Measurements from ENCODE around the gene SETBP1. TPM values are rescaled to one million over a fixed set of nuclear protein-coding genes. Genes with fewer than 3 reads are reported as not detected.

The SETBP1 gene
- total RNA-seq, 1 experiment from 2014 or later = 9.6 TPM

DNA sequence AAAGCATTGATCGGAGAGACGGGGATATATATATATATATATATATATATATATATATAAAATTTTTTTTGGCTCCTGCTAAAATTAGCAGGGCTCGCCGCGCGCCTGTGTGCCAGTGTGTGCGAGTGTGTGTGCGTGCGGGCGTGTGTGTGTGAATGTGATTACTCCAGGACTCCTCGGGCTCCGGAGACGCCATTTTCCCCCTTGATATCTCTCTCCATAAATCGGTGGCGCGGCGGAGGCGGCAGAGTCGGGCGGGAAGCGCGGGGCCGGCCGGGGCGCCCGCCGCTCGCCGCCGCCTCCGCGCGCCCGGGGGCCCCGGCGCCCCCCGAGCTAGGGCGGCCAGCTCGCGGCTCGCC is 795 bp upstream of the SETBP1 start:
- ChIA-PET POLR2A (no interaction called here), CTCF (interaction anchor here (0.6 to 1.4 kb wide), 4 partner anchors 13 to 744 kb away, joined by 3 to 7 read pairs (median 4); no protein-coding TSS in a partner anchor)
- peaks cover 9% of the 10 kb centered on the region for H3K4me1 Mint-ChIP-seq
- H3K27ac Mint-ChIP-seq = no peak overlapping the region
- TF ChIP-seq, protein P1, sequence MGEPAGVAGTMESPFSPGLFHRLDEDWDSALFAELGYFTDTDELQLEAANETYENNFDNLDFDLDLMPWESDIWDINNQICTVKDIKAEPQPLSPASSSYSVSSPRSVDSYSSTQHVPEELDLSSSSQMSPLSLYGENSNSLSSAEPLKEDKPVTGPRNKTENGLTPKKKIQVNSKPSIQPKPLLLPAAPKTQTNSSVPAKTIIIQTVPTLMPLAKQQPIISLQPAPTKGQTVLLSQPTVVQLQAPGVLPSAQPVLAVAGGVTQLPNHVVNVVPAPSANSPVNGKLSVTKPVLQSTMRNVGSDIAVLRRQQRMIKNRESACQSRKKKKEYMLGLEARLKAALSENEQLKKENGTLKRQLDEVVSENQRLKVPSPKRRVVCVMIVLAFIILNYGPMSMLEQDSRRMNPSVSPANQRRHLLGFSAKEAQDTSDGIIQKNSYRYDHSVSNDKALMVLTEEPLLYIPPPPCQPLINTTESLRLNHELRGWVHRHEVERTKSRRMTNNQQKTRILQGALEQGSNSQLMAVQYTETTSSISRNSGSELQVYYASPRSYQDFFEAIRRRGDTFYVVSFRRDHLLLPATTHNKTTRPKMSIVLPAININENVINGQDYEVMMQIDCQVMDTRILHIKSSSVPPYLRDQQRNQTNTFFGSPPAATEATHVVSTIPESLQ (CRISPR knock-in tag; IDR thresholded peaks at IDR 0.05) = no peak
- TF ChIP-seq, protein P2, sequence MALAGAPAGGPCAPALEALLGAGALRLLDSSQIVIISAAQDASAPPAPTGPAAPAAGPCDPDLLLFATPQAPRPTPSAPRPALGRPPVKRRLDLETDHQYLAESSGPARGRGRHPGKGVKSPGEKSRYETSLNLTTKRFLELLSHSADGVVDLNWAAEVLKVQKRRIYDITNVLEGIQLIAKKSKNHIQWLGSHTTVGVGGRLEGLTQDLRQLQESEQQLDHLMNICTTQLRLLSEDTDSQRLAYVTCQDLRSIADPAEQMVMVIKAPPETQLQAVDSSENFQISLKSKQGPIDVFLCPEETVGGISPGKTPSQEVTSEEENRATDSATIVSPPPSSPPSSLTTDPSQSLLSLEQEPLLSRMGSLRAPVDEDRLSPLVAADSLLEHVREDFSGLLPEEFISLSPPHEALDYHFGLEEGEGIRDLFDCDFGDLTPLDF (CRISPR knock-in tag; IDR thresholded peaks at IDR 0.05) = no peak
- TF ChIP-seq NFYB (CRISPR knock-in tag; conservative IDR thresholded peaks at IDR 0.05; ENCODE audit: low read depth) (no peak), TEAD1 (CRISPR knock-in tag; IDR thresholded peaks at IDR 0.05) (no peak)
- TF ChIP-seq, protein P3, sequence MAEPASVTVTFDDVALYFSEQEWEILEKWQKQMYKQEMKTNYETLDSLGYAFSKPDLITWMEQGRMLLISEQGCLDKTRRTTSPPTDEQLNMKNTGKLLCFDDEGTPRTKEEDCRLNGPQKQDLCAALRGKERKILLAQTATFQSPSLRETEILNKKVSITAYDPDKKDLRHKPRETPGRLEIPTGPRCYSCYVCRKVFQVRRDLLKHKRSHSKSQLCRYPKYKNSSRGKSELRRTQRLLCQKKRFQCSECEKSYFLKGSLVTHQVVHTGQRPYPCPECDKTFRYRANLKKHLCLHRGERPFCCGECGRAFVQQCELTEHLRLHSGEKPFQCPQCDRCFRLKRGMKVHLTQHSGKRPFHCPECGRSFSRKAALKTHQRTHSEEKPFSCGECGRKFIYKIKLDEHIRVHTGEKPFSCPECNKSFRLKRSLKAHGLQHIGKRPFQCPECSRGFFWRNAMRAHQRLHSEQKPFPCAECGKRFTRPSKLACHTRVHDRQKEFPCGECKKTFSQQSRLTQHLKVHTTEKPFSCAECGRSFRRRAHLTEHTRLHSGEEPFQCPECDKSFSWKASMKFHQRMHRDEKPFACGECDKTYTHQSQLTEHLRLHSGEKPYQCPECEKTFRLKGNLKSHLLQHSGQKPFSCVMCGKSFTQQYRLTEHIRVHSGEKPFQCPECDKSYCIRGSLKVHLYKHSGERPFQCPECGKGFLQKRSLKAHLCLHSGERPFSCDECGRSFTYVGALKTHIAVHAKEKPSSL (CRISPR knock-in tag; conservative IDR thresholded peaks at IDR 0.05) = no peak
- DNase-seq (ENCODE audit: low spot score) (peak; percentile 38), ATAC-seq (no peak)
- H3K27me3 Mint-ChIP-seq (ENCODE audit: low read depth) = no peaks in the 10 kb centered on the region
- no peaks in the 10 kb centered on the region for H3K36me3 Mint-ChIP-seq
- no peaks in the 10 kb centered on the region for H3K9me3 Mint-ChIP-seq
- H3K4me3 Mint-ChIP-seq = no peak overlapping the region; the same call in 1 of the 2 replicates

DNA sequence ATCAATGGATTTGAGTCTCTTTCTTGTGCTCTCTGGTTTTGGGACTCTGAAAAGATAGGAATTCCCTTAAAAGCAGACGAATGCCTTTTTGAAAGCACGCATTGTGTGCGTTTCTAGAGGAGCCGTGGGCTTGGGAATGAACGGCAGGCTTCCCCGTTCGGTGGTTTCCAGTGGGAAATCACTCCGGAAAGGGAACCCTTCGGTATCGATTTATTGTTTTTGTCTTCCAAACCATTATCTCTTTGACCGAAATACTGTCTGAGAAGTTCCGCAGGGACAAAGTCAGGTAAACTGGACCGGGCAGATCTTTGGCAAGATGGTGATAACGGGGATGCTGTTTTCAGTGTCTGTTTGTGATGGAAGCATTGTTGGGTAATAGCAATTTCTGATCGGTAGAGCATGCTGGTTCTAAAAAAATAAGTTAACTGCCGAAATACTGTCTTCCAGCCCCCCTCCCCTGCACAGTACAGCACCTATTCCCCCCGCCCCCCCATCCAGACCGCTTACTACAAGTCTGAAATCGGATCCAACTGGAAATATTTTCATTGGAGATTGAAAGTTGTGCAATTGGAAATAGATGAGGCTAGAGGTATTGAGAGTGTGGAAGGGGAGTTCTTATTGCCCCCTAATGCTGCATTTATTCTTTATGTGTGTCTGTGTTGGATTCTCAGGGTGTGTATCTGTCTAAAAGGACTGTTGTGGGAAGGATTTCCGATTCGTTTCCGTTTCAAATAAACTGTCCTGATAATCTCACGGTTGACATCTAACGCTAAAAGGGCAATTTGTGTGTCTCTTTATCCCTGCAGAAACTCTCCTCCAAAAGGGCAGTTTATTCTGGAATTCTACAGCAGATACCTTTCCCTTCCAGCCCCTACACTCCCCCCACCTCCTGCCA is 635 bp downstream of the SETBP1 start:
- CTCF ChIA-PET = interaction anchor here (1.6 kb wide), 1 partner anchor 12 kb away, joined by 5 read pairs; no protein-coding TSS in a partner anchor
- Mint-ChIP-seq H3K9me3 (no peaks in the 10 kb centered on the region), H3K4me1 (peaks cover 15% of the 10 kb centered on the region), H3K4me3 (no peak overlapping the region), H3K27ac (0 out of 2 replicates have a peak overlapping the region, but pooled peaks have one; percentile 57), H3K27me3 (ENCODE audit: low read depth) (no peaks in the 10 kb centered on the region), H3K36me3 (no peaks in the 10 kb centered on the region)
- DNase-seq (ENCODE audit: low spot score) = no peak
- ATAC-seq = no peak
- POLR2A ChIA-PET = interaction anchor here (0.6 kb wide), 1 partner anchor 22 kb away, joined by 3 read pairs; no protein-coding TSS in a partner anchor
- TF ChIP-seq ZNF671 (CRISPR knock-in tag; IDR thresholded peaks at IDR 0.05) (no peak), ZNF532 (CRISPR knock-in tag; IDR thresholded peaks at IDR 0.05; ENCODE audit: borderline replicate concordance) (no peak), ZNF219 (CRISPR knock-in tag; IDR thresholded peaks at IDR 0.05; ENCODE audit: borderline replicate concordance) (no peak), IRF1 (CRISPR knock-in tag; IDR thresholded peaks at IDR 0.05) (no peak), STAT6 (CRISPR knock-in tag; conservative IDR thresholded peaks at IDR 0.05; ENCODE audit: low read depth) (no peak)
- TF ChIP-seq, protein P4, sequence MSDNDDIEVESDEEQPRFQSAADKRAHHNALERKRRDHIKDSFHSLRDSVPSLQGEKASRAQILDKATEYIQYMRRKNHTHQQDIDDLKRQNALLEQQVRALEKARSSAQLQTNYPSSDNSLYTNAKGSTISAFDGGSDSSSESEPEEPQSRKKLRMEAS (CRISPR knock-in tag; IDR thresholded peaks at IDR 0.05) = no peak
- TF ChIP-seq, protein P5, sequence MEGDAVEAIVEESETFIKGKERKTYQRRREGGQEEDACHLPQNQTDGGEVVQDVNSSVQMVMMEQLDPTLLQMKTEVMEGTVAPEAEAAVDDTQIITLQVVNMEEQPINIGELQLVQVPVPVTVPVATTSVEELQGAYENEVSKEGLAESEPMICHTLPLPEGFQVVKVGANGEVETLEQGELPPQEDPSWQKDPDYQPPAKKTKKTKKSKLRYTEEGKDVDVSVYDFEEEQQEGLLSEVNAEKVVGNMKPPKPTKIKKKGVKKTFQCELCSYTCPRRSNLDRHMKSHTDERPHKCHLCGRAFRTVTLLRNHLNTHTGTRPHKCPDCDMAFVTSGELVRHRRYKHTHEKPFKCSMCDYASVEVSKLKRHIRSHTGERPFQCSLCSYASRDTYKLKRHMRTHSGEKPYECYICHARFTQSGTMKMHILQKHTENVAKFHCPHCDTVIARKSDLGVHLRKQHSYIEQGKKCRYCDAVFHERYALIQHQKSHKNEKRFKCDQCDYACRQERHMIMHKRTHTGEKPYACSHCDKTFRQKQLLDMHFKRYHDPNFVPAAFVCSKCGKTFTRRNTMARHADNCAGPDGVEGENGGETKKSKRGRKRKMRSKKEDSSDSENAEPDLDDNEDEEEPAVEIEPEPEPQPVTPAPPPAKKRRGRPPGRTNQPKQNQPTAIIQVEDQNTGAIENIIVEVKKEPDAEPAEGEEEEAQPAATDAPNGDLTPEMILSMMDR (IDR thresholded peaks at IDR 0.05) = no peak
- TF ChIP-seq, protein P6, sequence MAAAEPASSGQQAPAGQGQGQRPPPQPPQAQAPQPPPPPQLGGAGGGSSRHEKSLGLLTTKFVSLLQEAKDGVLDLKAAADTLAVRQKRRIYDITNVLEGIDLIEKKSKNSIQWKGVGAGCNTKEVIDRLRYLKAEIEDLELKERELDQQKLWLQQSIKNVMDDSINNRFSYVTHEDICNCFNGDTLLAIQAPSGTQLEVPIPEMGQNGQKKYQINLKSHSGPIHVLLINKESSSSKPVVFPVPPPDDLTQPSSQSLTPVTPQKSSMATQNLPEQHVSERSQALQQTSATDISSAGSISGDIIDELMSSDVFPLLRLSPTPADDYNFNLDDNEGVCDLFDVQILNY (CRISPR knock-in tag; IDR thresholded peaks at IDR 0.05) = no peak
